Femur (tissue), 1 donor: ENCODE measurements around the gene ADORA1.

ENCODE experiments used
- DNase-seq: peaks from one replicate; pipeline ENCODE4 v3.0.0-alpha.2; 2017

Gene ADORA1

DNA sequence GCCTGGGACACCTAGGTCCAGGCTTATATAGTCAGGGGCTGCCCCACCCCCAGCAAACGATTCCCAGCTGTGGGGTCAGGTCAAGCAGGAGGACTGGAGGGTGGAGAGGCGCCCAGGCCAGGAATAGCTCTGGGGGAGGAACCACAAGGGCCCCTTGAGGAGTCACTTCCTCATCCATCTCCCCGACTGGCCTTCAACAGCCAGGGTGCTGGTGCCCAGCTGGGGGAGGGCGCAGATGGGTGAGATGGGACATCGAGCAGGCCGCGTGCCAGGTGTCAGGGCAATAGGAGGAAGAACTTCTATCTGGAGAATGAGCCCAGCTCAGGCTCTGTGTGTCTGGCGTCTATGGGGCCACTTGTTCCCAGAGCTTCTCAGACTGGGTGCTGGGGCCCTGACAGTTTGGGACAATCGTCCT is 48.3 kb downstream of the ADORA1 start:
- peak; percentile 66 for DNase-seq

DNA sequence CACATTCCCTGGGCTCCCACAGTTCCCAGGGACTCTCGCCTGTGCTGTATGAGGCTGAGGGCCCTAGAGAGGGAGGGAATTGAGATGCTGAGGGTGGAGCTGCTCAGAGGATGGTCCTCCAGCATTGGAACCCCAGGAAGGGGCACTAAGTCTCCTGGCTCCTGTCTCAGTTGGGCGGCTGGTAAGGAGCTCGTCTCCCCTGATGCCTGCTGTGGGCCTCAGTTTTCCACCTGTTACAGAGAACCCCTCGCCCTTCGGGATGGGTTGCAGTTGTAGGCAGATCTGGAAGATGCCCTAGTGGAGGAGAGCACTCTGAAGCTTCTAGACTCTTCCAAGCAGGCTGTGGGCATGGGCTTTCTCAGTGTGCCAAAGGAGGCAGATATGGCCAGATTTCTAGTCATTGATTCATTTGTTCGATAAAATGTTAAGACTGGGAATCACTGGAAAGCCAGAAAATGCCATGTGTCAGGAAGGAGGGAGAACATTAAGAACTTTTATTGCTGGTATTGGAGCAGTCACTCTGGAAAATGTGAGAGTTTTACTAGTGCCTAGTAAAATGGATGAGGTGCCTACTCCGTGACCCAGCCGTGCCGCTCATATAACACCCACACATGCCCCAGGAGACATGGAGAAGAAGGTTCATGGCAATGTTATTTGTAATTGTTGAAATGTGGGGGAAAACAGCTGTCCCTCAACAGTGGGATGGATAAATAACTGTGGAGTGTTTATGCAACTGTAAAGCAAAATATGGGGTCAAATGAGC is 48.9 kb downstream of the ADORA1 start:
- DNase-seq, result no peak

DNA sequence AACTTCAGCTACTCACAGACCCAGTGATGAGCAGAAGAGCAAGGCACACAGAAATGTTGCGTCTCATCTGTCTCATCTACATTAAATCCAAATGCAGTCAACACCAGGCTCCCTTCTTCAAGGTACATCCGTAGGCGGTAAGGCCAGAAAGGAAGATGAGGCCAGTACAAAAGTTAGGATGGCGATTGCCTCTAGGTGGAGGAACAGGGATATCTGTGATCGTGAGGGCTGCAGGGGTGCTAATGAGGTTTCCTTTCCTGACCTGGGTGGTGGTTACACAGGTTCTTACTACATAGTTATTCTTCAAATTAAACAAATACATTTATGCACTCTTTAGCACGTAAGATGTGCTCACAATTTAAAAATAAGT is 49.5 kb downstream of the ADORA1 start:
- no peak for DNase-seq

DNA sequence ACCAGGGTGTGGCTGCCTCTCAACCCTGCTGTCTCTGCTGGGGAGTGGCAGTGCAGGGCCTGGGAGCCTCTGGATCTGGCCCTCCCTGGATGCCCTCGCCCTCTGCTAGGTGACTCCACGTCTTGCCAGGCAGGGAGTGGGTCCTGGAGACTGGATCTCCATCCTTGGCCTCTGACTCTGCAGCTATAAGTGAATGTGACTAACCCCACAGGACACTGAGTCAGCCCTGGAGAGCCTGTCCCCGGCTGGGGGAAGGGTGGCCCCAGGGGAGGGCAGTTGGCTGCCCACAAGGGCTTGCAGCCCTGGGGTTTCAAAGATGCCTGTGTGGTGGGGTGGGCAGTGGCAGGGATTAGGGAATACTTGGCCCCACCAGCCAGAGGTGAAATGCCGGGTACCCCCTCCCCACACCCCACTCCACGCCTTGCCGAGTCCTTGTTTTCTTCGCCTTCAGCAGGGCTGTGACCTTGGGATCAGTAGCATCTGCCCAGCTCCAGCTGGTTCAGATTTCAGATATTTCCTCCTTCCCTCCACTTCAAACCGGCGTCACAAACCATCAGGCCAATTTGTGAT is 50.0 kb downstream of the ADORA1 start:
- no peak for DNase-seq

DNA sequence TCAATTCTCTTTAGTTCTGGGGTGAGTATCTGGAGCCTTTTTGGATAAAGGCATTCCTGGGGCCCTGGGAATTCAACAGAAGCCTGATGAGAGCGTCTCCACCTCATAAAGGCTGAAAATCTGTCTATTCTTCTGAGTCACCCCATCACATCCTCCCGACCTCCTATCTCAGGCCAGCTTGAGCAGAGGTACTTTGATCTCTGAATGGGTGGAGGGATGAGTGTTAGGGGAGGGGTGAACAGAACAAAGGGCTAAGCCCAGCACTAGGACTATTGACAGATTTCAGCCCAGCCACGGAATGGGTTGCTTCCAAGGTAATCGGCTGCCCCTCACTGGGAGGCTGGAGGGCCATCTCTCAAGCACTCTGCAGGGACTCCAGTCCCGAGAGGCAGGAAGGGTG is 50.6 kb downstream of the ADORA1 start:
- no peak for DNase-seq

DNA sequence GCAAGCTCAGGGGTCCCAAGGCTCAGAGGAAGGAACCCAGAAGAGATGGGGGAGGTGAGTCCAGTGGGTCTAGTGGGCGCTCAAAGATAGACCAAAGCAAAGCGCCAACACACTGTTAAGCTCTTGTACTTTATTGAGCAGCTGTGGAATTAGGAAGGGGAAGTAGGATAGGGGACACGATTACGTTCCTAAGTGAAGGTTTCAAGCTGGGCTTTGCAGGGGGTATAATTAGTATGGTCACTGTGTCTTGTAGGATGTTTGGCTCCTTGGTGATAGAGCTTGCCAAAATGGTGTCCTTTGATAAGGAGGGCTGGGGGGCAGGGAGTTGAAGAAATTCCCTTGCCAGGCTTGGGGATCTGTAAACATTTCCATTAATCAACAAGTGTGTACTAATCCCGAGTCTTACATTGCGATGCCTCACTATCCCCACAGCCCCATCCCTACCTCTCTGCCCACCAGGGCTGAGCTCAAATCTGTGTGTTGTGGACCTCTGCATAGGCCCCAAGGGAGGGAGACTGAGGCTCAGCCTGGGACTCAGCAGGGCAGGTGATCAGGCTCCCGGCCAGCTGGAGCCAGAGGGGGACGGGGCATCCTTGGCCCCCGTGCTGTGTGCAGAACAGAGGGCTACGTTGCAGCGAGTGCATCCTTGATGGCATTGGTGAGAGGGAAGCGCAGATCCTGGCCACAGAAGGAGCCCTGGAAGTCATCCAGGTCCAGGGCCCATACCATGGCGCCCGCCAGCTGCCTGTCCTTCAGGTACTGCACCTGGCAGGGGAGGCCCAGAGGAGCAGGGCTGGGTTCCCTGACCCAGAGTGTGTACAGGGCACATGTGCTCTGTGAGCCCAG is 51.5 kb downstream of the ADORA1 start:
- no peak for DNase-seq

DNA sequence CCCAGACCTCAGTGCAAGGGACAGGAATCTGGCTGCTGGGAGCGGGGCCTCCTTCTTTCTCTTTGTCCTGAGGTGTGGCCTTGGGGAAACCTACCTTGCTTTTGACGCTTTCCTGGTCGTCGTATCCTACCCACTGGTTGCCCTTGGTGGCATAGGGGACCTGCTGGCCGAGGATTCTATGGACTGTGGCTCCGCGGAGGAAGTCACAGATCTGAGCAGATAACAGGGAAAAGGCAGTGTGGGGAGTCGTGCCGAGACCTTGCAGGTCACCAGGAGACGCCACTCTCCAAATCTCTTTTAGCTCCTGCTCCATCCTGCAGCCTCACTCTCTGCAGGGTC is 52.1 kb downstream of the ADORA1 start:
- no peak for DNase-seq

DNA sequence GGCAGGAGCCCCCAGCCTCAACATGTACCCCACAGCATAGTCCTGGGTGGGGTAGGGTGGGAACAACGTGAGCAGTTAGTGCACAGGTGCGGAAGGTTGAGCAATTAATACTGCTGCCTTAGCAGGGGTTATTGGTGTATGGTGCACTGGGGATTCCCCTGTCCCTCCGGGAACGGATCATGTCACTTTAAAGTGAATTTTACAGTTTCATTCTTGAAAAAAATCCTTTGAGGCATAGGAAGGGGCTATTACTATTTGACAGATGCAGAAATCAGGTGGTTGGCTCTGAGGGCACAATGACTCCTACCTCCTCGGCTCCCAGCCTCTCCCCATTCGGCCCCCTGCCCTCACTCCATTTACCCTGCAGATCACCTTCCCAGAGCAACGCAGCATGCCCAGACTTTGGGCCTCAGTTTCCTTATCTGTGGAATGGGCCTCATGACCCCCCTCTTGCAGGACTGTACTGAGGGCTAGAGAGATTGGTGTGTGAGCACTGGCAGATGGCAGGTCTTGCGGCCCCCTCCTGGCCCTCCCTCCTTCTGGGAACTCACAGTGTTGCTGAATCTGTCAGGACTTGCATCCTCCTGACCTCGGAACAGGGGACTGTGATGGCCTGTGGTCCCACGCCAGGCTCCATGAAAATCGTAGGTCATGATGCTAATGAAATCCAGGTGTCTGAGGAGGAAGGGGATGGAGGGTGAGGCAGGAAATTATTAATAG is 53.2 kb downstream of the ADORA1 start:
- DNase-seq, result no peak

DNA sequence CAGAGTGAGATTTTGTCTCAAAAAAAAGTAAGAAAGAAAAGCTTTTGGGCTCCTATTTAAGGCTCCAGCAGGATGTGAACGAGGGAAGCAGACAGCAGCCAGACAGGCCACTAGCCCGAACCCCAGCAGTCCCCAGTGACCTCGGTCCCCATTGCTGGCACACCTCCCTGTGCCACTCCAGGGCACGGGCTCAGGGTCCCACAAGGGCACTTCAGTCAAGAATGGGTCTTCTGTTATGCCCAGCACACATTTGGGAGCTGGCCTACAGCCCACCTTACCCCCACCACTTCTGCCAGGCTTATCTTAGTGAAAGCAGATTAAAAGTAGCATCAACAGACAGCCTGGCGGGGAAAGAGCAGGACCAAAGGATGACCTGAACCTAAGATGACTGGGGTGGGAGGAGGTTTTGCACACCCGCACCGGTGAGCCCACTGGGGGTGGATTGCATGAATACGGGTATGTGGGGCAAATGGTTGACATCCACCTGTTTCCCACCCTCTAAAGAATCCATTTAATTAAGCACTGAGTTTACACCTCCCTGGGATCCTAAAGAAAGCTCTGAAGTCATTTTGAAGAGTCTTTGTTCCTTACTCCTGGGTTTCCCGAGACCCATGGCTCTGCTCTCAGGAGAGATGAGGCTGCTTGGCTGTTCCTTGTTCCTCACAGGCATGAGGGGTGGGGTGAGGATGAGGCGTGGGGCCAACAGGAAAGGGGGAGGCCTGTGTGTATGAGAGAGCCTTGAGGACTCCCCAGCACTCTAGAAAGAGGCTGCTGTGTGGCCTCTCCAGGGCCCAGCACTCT is 54.3 kb downstream of the ADORA1 start:
- no peak for DNase-seq

DNA sequence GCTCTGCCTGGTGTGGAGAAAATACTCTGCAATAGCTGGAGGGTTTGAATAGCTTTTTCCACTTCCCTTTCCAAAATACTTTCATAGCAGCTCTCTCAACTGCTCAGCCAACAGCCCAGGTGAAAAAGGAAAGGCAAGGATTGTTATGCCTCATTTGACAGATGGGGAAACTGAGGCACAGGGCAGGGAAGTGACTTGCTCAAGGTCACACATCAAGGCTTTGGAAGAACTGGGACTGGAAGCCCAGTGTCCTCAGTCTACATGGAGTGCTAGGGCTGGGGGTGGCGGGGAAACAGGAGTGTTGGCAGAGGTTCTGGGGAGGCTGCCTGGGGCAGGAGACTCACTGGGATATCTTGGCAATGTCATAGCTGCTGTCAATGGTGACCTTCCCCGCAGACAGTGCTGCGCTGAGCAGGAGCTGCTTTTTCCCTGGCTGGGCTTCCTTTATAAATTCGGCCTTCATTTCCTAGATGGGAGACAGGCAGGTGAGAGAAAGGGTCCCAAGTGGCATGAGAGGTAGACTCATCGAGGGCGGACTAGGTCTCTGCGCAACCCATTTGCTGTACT is 54.9 kb downstream of the ADORA1 start:
- no peak for DNase-seq

DNA sequence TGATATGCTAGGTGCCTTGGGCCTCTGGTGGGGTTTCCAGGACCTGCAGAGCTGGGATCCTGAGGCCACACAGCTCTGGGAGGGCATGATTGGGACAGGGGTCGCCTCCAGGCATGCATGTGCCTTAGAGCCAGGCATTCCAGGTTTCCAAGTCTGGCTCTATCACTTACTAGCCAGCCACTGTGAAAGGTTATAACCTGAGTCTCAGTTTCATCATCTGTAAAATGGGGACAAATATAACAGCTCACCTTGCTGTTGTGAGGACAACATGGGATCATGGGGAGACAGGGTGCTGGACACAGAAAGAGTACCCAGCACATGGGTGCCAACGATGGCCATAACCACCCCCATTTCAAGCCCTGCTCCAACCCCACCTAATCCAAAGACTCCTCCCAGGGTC is 56.3 kb downstream of the ADORA1 start:
- DNase-seq, result no peak

DNA sequence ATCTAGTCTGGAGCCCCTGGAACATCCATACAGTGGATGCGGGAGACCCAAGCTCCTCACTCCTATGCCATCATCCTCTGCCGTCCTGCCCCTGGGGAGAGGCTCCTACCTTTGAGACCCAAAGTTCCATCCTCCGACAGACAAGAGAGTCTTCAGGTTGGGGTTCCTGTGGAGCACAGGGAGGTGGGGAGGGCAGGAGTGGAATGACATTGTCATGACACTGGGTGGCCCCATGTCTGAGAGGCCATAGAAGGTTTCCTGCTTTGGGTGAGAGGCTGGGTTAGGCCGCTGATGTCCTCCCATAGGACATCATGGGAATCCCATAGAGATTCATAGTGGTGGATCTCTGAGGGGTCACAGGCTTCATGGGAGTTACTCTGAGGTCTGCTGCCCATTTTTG is 56.9 kb downstream of the ADORA1 start:
- no peak for DNase-seq

DNA sequence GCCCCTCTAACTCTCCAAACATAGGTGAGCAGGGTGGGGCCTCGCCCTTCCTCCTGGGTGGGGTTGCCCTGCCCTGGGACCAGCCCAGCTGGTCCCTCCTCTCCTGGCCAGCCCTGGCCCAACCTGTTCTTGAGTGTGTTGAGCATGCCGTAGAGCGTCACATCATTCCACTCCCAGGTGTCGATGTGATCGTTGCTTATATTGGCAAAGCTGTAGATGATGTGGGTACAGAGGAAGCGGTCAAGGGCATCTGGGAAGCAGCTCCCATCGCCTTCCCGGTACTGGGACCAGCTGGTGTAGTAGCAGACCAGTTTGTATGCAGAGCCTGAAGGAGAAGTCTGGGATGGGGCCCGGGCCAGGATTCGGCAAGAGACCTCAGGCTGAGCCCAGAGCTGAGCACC is 57.5 kb downstream of the ADORA1 start:
- DNase-seq, result no peak

DNA sequence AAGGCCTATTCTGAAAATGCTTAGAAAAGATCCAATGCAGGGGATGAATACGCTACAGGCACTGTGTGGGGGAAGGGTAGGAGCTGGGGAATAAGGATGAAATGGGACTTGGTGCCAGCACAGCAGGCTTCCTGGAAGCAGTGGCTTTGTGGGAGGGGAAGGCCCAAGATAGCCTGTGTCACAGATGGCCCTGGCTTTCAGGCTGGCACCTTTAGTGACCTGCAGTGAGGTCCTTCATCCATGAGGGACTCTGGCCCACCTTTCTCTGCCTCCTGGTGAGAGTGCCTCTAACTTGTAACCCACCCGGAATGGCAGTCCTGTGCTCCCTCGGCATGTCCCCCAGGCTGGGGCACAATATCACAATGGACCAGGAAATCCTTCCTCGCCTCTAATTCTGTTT is 58.1 kb downstream of the ADORA1 start:
- DNase-seq, result no peak

DNA sequence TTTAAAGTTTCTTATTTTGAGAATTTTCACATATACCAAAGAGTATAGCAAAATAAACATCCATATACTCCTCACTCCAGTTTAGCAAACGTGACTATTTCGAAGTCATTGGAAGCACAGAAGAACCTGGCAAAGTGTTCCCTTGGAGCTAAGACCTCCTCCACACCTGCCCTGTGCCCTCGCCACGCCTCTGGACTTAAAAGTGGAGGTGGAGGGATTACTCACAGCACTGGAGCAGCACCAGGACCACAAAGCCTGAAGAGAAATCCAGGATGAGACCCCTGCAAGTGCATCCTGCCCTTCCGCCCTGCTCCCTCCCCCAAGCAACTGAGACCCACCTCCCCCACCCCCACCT is 58.5 kb downstream of the ADORA1 start:
- no peak for DNase-seq

DNA sequence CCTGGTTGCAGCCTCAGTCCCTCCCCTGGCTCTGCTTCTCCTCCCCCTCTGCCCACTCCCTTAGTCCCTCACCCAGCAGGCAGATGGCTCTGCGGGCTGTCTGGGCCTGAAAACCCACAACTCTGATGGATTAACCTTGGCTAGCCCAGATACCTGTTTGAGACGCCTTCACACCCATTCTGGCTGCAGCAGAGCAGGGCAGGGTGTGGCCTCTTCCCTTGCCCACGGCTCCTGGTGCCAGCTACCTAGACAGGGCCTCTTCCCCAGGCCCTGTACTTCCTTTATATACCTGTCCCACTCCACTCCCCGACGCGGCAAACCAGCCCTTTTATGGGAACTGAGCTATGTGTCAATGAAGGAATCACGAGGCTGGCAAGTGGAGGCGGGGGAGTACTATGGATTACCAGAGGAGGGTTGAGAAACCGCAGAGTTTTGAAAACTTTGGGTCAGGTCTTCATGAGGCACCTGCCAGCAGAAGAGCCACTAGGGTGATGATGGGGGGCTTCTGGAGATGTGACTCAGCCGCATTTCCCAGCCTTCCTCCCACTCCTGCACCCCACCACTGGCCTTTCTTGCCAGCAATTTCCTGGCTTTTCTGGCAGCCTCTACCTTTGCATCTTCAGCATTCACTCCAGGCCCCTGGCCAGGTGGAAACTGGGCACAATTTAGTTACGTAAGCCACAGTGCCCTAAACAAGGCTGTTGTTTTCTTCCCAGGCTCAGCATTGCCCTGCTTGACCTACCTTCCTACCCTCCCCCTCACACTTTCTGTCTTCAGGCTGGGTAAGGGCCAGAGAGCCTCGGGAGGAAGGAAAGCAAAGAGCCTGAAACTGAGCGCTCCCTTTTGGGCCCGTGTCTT is 59.1 kb downstream of the ADORA1 start, which contains the start of gene CHI3L1:
Gene CHI3L1, minus strand, starts transcription at position 259 of the 858 bp plus-strand sequence. Its CDS starts 81 bp downstream, at position 178.
- no peak for DNase-seq

DNA sequence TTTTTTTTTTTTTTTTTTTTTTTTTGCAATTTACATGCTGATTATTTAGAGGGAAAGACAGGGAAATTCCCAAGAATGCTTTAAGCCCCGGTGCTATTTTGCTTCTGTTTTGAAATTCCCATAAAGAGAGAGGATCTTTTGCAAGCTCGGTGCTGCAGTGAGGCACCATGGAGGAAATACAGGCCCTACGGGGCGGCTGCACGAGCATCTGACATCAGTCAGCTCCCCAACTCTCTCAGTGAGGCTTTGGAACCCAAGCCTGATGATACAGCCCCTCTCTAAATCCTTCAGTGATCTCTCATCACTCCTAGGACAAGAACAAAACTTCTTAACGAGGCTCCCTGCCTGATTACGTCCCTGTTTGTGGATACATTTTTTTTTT is 59.8 kb downstream of the ADORA1 start:
- DNase-seq, result no peak

DNA sequence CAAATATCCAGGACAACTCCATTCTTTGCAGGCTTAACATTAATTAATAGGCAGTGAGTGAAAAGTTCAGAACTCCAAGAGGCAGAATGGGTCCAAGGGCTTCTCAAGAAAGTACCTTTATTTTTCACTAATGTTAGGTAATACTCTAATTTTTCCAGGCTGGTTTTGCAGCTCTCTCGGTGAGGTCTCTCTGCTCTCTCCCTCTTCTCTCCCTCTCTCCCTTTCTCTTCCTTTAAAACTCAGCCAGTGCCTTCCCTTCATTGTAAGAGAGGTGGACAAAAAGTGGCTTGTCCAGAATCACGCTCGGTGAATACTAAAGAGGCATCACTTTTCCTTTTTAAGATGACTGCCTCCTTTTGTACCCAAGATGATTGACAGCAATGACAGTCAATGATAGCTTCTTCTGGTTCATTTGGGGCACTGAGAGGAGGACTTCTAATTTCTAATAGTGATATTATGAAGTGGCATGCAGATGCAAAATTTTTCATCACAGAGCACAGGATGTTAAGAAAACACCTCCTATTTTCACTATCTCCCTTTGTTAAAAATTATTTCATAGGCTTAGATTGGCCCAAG is 60.3 kb downstream of the ADORA1 start:
- DNase-seq, result no peak

DNA sequence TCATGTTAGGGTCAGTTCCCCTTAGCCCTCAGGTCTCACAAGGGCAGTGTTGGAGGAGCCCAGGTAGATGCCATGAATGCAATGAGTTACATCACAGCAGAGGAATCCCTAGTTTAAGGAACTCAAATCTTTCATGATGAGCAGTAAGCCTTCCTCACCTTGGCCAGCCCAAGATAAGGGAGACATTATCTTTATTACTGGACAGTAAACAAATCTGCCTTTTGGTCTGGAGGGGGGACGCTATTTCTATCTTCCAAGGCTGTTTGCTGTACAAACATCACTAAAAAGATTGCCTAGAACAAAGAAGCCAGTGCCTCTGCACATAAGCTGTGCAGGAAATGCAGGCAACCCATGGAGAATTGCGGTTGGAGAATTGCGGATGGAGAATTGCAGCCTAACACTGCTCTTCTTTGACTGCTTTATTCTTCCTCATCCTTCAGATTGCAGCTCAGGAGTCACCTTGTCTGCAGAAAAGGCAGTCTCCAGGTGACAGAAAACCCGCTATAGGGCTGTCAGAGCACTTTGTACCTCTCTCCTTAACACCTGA is 61.2 kb downstream of the ADORA1 start:
- DNase-seq, result no peak

DNA sequence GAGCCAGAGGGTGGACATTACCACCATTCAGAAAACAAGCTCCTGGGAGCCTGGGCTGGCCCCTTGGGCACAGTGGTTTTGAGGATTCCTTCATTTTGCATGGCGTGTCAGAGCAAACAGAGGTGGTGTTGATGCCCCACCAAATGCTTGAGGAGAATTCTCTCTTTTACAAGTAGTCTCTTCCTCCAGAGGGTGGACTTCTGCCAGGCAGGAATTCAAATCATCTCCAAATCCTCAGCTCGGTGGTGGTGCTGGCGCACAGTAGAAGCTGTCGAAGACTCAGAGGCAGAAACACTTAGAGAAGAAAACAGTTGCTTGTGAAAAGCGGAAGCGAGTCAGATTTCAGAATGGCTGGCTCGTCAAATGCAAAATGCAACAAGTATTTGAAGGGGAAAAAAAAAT is 62.4 kb downstream of the ADORA1 start:
- no peak for DNase-seq

DNA sequence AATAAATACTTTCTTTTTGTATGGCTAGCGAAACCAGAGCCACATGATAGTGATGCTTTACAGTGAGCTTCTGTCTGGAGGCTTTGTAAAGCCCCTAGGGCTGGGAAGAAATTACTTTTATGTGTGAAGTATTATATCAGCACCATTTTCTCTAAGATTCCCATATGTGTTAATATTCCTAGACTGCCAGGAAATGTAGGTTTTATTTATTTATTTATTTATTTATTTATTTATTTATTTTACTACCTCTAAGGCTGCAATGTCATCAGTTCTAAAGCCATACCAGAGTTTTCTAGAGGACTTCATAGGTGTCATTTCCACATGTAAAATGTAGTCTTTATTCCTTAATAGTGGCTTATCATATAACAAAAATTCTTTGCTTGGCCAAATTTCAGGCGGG is 63.4 kb downstream of the ADORA1 start:
- DNase-seq, result no peak
